ENCODE data around the gene GATD1.

GATD1 gene

GRCh38 chr11:726278-727220 lies 50.7 kb downstream of the GATD1 start:
- peak; percentile 49 for DNase-seq (ENCODE audit: low spot score)

- no peak for DNase-seq (ENCODE audit: low spot score)
Observed at GRCh38 chr11:725624-726202, 51.6 kb downstream of the GATD1 start.

GRCh38 chr11:724778-725386 lies 52.4 kb downstream of the GATD1 start:
- DNase-seq (ENCODE audit: low spot score), result no peak

GRCh38 chr11:724049-724777 lies 53.1 kb downstream of the GATD1 start:
- no peak for DNase-seq (ENCODE audit: low spot score)

GRCh38 chr11:723120-723883 lies 54.0 kb downstream of the GATD1 start:
- DNase-seq (ENCODE audit: low spot score), result peak; percentile 52

- no peak for DNase-seq (ENCODE audit: low spot score)
Observed at GRCh38 chr11:722346-722811, 54.9 kb downstream of the GATD1 start.

GRCh38 chr11:721741-722345 lies 55.4 kb downstream of the GATD1 start:
- DNase-seq (ENCODE audit: low spot score), result peak; percentile 55

- DNase-seq (ENCODE audit: low spot score), result no peak
Observed at GRCh38 chr11:721247-721740, 56.0 kb downstream of the GATD1 start.

GRCh38 chr11:720642-721246 lies 56.5 kb downstream of the GATD1 start:
- no peak for DNase-seq (ENCODE audit: low spot score)

- no peak for DNase-seq (ENCODE audit: low spot score)
Observed at GRCh38 chr11:720017-720641, 57.2 kb downstream of the GATD1 start.

GRCh38 chr11:719214-720016 lies 57.9 kb downstream of the GATD1 start:
- DNase-seq (ENCODE audit: low spot score), result no peak
